ENCODE data around the gene FCGR3B. TPM values are rescaled to one million over a fixed set of nuclear protein-coding genes. Genes with fewer than 3 reads are reported as not detected.
"Not testable (repeated sequence)": the region's sequence is repeated elsewhere in the genome, so short reads cannot be mapped to it uniquely, and the experiment has no call there.

FCGR3B gene
- total RNA-seq, 1 experiment from 2014 or later, result not detected

- BruUV-seq (replicated peaks); RAD21 ChIA-PET (ENCODE audit: low non-redundant PET in 1 of 2, low total read pairs in 2 of 2, uncharacterized antibody in 2 of 2, unreplicated experiment in 2 of 2); H3K79me2 ChIP-seq (ENCODE audit: insufficient read depth, low read length); H4K20me1 ChIP-seq (ENCODE audit: insufficient read depth); H3K9me3 ChIP-seq (ENCODE audit: control insufficient read depth in 1 of 2, insufficient read depth in 1 of 2, low read depth in 1 of 2, low read length in 2 of 2); H2AFZ ChIP-seq (ENCODE audit: low read depth, low read length, poor library complexity, severe bottlenecking); H3K27ac ChIP-seq (ENCODE audit: low read depth, low read length); H3K4me2 ChIP-seq (ENCODE audit: low read length); H3K9ac ChIP-seq (ENCODE audit: low read length); intact Hi-C loops (cut with micrococcal nuclease); CTCF ChIA-PET; H3K4me3 ChIP-seq (replicated peaks in 1 of 2; ENCODE audit: low read depth in 1 of 2, low read length in 2 of 2); POLR2A ChIA-PET; H3K4me1 ChIP-seq (ENCODE audit: control insufficient read depth in 1 of 2, insufficient read depth in 2 of 2, low read length in 2 of 2); DNase-seq (ENCODE audit: low read depth, low spot score); H3K27me3 ChIP-seq (ENCODE audit: insufficient read depth, low read length); H3K36me3 ChIP-seq (ENCODE audit: control insufficient read depth in 1 of 2, insufficient read depth in 2 of 2, low read length in 2 of 2); H3K9me2 ChIP-seq (ENCODE audit: insufficient read depth); ATAC-seq: not testable (repeated sequence)
Measured at GRCh38 chr1:161592586-161592985, 38.4 kb downstream of the FCGR3B start.

DNA sequence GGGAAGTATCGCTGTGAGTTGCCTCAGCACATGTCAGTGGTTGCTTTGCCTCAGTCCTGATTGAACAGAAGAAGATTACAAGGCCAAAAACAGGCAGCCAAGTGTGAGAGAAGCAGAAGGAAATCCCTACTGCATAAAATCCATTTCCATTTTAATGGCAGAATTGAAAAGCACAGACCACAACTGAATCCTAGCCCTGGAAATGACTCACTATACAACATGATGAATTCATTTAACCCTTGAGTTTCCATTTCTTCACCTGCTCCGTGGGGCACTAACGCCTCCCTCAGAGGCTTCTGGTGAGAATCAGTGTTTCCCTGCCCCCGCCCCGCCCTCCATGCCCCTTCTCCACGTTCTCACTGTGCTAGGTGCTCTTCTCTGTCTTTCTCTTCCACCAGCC is 41.1 kb downstream of the FCGR3B start:
- H3K36me3 ChIP-seq (ENCODE audit: control insufficient read depth in 1 of 2, insufficient read depth in 2 of 2, low read length in 2 of 2); H2AFZ ChIP-seq (ENCODE audit: low read depth, low read length, poor library complexity, severe bottlenecking); H3K9me3 ChIP-seq (ENCODE audit: control insufficient read depth in 1 of 2, insufficient read depth in 1 of 2, low read depth in 1 of 2, low read length in 2 of 2); H4K20me1 ChIP-seq (ENCODE audit: insufficient read depth); CTCF ChIA-PET; ATAC-seq; BruUV-seq (replicated peaks); DNase-seq (ENCODE audit: low read depth, low spot score); POLR2A ChIA-PET; H3K4me1 ChIP-seq (ENCODE audit: control insufficient read depth in 1 of 2, insufficient read depth in 2 of 2, low read length in 2 of 2); H3K4me2 ChIP-seq (ENCODE audit: low read length); intact Hi-C loops (cut with micrococcal nuclease); H3K27ac ChIP-seq (ENCODE audit: low read depth, low read length); RAD21 ChIA-PET (ENCODE audit: low non-redundant PET in 1 of 2, low total read pairs in 2 of 2, uncharacterized antibody in 2 of 2, unreplicated experiment in 2 of 2); H3K79me2 ChIP-seq (ENCODE audit: insufficient read depth, low read length); H3K27me3 ChIP-seq (ENCODE audit: insufficient read depth, low read length); H3K4me3 ChIP-seq (replicated peaks in 1 of 2; ENCODE audit: low read depth in 1 of 2, low read length in 2 of 2); H3K9me2 ChIP-seq (ENCODE audit: insufficient read depth); H3K9ac ChIP-seq (ENCODE audit: low read length): not testable (repeated sequence)

- H3K4me1 ChIP-seq (ENCODE audit: control insufficient read depth in 1 of 2, insufficient read depth in 2 of 2, low read length in 2 of 2); H3K4me2 ChIP-seq (ENCODE audit: low read length); ATAC-seq; H3K9me2 ChIP-seq (ENCODE audit: insufficient read depth); H3K27ac ChIP-seq (ENCODE audit: low read depth, low read length); POLR2A ChIA-PET; H3K79me2 ChIP-seq (ENCODE audit: insufficient read depth, low read length); H2AFZ ChIP-seq (ENCODE audit: low read depth, low read length, poor library complexity, severe bottlenecking); H3K9ac ChIP-seq (ENCODE audit: low read length); H3K4me3 ChIP-seq (replicated peaks in 1 of 2; ENCODE audit: low read depth in 1 of 2, low read length in 2 of 2); intact Hi-C loops (cut with micrococcal nuclease); H3K9me3 ChIP-seq (ENCODE audit: control insufficient read depth in 1 of 2, insufficient read depth in 1 of 2, low read depth in 1 of 2, low read length in 2 of 2); BruUV-seq (replicated peaks); H3K36me3 ChIP-seq (ENCODE audit: control insufficient read depth in 1 of 2, insufficient read depth in 2 of 2, low read length in 2 of 2); H3K27me3 ChIP-seq (ENCODE audit: insufficient read depth, low read length); H4K20me1 ChIP-seq (ENCODE audit: insufficient read depth); CTCF ChIA-PET; RAD21 ChIA-PET (ENCODE audit: low non-redundant PET in 1 of 2, low total read pairs in 2 of 2, uncharacterized antibody in 2 of 2, unreplicated experiment in 2 of 2); DNase-seq (ENCODE audit: low read depth, low spot score): not testable (repeated sequence)
Measured at GRCh38 chr1:161589365-161589764, 41.6 kb downstream of the FCGR3B start.

GRCh38 chr1:161588596-161588995 is 42.4 kb downstream of the FCGR3B start:
- H3K36me3 ChIP-seq (ENCODE audit: control insufficient read depth in 1 of 2, insufficient read depth in 2 of 2, low read length in 2 of 2); H3K79me2 ChIP-seq (ENCODE audit: insufficient read depth, low read length); intact Hi-C loops (cut with micrococcal nuclease); H3K4me1 ChIP-seq (ENCODE audit: control insufficient read depth in 1 of 2, insufficient read depth in 2 of 2, low read length in 2 of 2); H3K27me3 ChIP-seq (ENCODE audit: insufficient read depth, low read length); H3K9me2 ChIP-seq (ENCODE audit: insufficient read depth); H3K4me3 ChIP-seq (replicated peaks in 1 of 2; ENCODE audit: low read depth in 1 of 2, low read length in 2 of 2); H3K27ac ChIP-seq (ENCODE audit: low read depth, low read length); H3K4me2 ChIP-seq (ENCODE audit: low read length); ATAC-seq; H3K9me3 ChIP-seq (ENCODE audit: control insufficient read depth in 1 of 2, insufficient read depth in 1 of 2, low read depth in 1 of 2, low read length in 2 of 2); RAD21 ChIA-PET (ENCODE audit: low non-redundant PET in 1 of 2, low total read pairs in 2 of 2, uncharacterized antibody in 2 of 2, unreplicated experiment in 2 of 2); CTCF ChIA-PET; H4K20me1 ChIP-seq (ENCODE audit: insufficient read depth); DNase-seq (ENCODE audit: low read depth, low spot score); POLR2A ChIA-PET; BruUV-seq (replicated peaks); H3K9ac ChIP-seq (ENCODE audit: low read length); H2AFZ ChIP-seq (ENCODE audit: low read depth, low read length, poor library complexity, severe bottlenecking): not testable (repeated sequence)

- POLR2A ChIA-PET; H3K4me2 ChIP-seq (ENCODE audit: low read length); DNase-seq (ENCODE audit: low read depth, low spot score); H3K9me3 ChIP-seq (ENCODE audit: control insufficient read depth in 1 of 2, insufficient read depth in 1 of 2, low read depth in 1 of 2, low read length in 2 of 2); intact Hi-C loops (cut with micrococcal nuclease); H3K9ac ChIP-seq (ENCODE audit: low read length); H3K4me1 ChIP-seq (ENCODE audit: control insufficient read depth in 1 of 2, insufficient read depth in 2 of 2, low read length in 2 of 2); H3K27ac ChIP-seq (ENCODE audit: low read depth, low read length); H3K4me3 ChIP-seq (replicated peaks in 1 of 2; ENCODE audit: low read depth in 1 of 2, low read length in 2 of 2); H4K20me1 ChIP-seq (ENCODE audit: insufficient read depth); CTCF ChIA-PET; H2AFZ ChIP-seq (ENCODE audit: low read depth, low read length, poor library complexity, severe bottlenecking); H3K36me3 ChIP-seq (ENCODE audit: control insufficient read depth in 1 of 2, insufficient read depth in 2 of 2, low read length in 2 of 2); ATAC-seq; H3K79me2 ChIP-seq (ENCODE audit: insufficient read depth, low read length); H3K27me3 ChIP-seq (ENCODE audit: insufficient read depth, low read length); RAD21 ChIA-PET (ENCODE audit: low non-redundant PET in 1 of 2, low total read pairs in 2 of 2, uncharacterized antibody in 2 of 2, unreplicated experiment in 2 of 2); BruUV-seq (replicated peaks); H3K9me2 ChIP-seq (ENCODE audit: insufficient read depth): not testable (repeated sequence)
Measured at GRCh38 chr1:161582882-161583281, 48.1 kb downstream of the FCGR3B start.
